Suprapubic skin (tissue), 4 donors: ENCODE data around the gene CLEC2A.

ENCODE experiments used
- EP300 ChIP-seq: sonication (generic); formaldehyde crosslinking; IDR thresholded peaks from one replicate; pipeline ENCODE4 v1.6.1; 2017; ENCODE audit warnings: antibody characterized with exemption
- POLR2A ChIP-seq, 2 donors: fragments of 450-650 bp; IDR thresholded peaks; one replicate each; pipeline ENCODE4 v1.6.1; 2017; ENCODE audit warnings: antibody characterized with exemption in 2 of 2, mild to moderate bottlenecking in 2 of 2, moderate library complexity in 2 of 2
- POLR2AphosphoS5 ChIP-seq, 3 donors: sonication (generic); formaldehyde crosslinking; IDR thresholded peaks; one replicate each; pipeline ENCODE4 v1.6.1; 2017; ENCODE audit warnings: antibody characterized with exemption in 3 of 3
- TF ChIP-seq, protein P1 (sequence below), 2 donors: fragments of 200-600 bp in 1 of 2; fragments of 450-650 bp in 1 of 2; sonication (generic) in 1 of 2; IDR thresholded peaks; one replicate each; pipeline ENCODE4 v1.5.1; 2016 to 2019; ENCODE audit warnings: antibody characterized with exemption in 2 of 2, mild to moderate bottlenecking in 1 of 2, moderate library complexity in 1 of 2

DNA sequence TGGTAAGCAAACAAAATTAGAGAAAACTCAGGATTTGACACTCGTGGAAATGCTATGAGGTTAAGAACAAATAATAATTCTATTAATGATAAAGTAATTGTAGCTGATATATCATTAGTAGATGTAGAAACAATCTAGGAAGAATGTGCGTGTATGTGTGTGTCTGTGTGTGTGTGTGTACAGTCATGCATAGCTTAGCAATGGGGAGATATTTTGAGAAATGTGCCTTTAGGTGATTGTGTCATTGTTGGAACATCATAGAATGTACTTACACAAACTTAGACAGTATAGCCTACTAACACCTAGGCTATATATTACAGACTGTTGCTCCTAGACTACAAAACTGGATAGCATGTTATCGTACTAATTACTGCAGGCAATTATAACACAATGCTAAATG, 5.3 kb downstream of the CLEC2A start:
- no peak for TF ChIP-seq EP300
- TF ChIP-seq, protein P1, sequence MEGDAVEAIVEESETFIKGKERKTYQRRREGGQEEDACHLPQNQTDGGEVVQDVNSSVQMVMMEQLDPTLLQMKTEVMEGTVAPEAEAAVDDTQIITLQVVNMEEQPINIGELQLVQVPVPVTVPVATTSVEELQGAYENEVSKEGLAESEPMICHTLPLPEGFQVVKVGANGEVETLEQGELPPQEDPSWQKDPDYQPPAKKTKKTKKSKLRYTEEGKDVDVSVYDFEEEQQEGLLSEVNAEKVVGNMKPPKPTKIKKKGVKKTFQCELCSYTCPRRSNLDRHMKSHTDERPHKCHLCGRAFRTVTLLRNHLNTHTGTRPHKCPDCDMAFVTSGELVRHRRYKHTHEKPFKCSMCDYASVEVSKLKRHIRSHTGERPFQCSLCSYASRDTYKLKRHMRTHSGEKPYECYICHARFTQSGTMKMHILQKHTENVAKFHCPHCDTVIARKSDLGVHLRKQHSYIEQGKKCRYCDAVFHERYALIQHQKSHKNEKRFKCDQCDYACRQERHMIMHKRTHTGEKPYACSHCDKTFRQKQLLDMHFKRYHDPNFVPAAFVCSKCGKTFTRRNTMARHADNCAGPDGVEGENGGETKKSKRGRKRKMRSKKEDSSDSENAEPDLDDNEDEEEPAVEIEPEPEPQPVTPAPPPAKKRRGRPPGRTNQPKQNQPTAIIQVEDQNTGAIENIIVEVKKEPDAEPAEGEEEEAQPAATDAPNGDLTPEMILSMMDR (IDR thresholded peaks at IDR 0.05), result no peak
- TF ChIP-seq POLR2A (IDR thresholded peaks at IDR 0.05), result no peak
- no peak for TF ChIP-seq POLR2AphosphoS5 (IDR thresholded peaks at IDR 0.05)
